Mesendoderm (in vitro differentiated cells): ENCODE measurements around the gene KIF21B.

Experiments
- DNase-seq: peaks from one replicate; pipeline ENCODE4 v3.0.0; 2013
- H2AK5ac ChIP-seq: 2 replicates; pipeline ENCODE4 v1.6.1; 2013; ENCODE audit warnings: low read length, inconsistent platforms
- H2BK120ac ChIP-seq: 2 replicates; pipeline ENCODE4 v1.6.1; 2013; ENCODE audit warnings: low read depth, mild to moderate bottlenecking, low read length, moderate library complexity, mixed read lengths
- H2BK15ac ChIP-seq: replicated peaks from 2 replicates; pipeline ENCODE4 v1.6.1; 2013; ENCODE audit warnings: low read depth, mild to moderate bottlenecking, moderate library complexity
- H2BK5ac ChIP-seq: 2 replicates; pipeline ENCODE4 v1.6.1; 2013; ENCODE audit warnings: low read length, inconsistent platforms
- H3K18ac ChIP-seq: 2 replicates; pipeline ENCODE4 v1.6.1; 2013; ENCODE audit warnings: mild to moderate bottlenecking, low read length, mixed read lengths
- H3K23ac ChIP-seq: one replicate; pipeline ENCODE4 v1.6.1; 2013; ENCODE audit warnings: low read length
- H3K27ac ChIP-seq: 2 replicates; pipeline ENCODE4 v1.5.1; 2013; ENCODE audit warnings: low read depth, mild to moderate bottlenecking, inconsistent platforms, low read length, moderate library complexity
- H3K27me3 ChIP-seq: 2 replicates; pipeline ENCODE4 v1.6.1; 2013; ENCODE audit warnings: low read length, control low read depth, mild to moderate bottlenecking, inconsistent platforms; ENCODE audit not compliant: insufficient read depth, poor library complexity
- H3K36me3 ChIP-seq: 2 replicates; pipeline ENCODE4 v1.6.1; 2013; ENCODE audit warnings: low read length, inconsistent platforms; ENCODE audit not compliant: control insufficient read depth, insufficient read depth
- H3K4ac ChIP-seq: one replicate; pipeline ENCODE4 v1.6.1; 2013; ENCODE audit warnings: low read depth, mild to moderate bottlenecking, low read length, moderate library complexity
- H3K4me1 ChIP-seq: 2 replicates; pipeline ENCODE4 v1.6.1; 2013; ENCODE audit warnings: low read depth, low read length, inconsistent platforms; ENCODE audit not compliant: control insufficient read depth
- H3K4me2 ChIP-seq: 2 replicates; pipeline ENCODE4 v1.6.1; 2013; ENCODE audit warnings: low read length
- H3K4me3 ChIP-seq: 2 replicates; pipeline ENCODE4 v1.5.1; 2013; ENCODE audit warnings: mild to moderate bottlenecking, low read length
- H3K56ac ChIP-seq: one replicate; pipeline ENCODE4 v1.6.1; 2013; ENCODE audit warnings: low read length
- H3K79me1 ChIP-seq: 2 replicates; pipeline ENCODE4 v1.6.1; 2013; ENCODE audit warnings: low read length, inconsistent platforms
- H3K79me2 ChIP-seq: 2 replicates; pipeline ENCODE4 v1.6.1; 2013; ENCODE audit warnings: mild to moderate bottlenecking, low read length; ENCODE audit not compliant: control insufficient read depth, insufficient read depth
- H3K9ac ChIP-seq: 2 replicates; pipeline ENCODE4 v1.6.1; 2013; ENCODE audit warnings: low read length, inconsistent platforms
- H4K5ac ChIP-seq: one replicate; pipeline ENCODE4 v1.6.1; 2013; ENCODE audit warnings: low read length
- H4K8ac ChIP-seq: one replicate; pipeline ENCODE4 v1.6.1; 2013; ENCODE audit warnings: low read depth, mild to moderate bottlenecking, control low read depth, low read length, moderate library complexity
- WGBS: extraction: QIAGEN DNeasy Blood & Tissue Kit; methylation state at CpG from one replicate; pipeline ENCODE4 v1.1.7; 2013; ENCODE audit warnings: low lambda C conversion rate, missing lambda C conversion rate; ENCODE audit not compliant: insufficient coverage; ENCODE audit errors: extremely low coverage; 5-methylcytosine and 5-hydroxymethylcytosine counted together

Gene KIF21B

DNA sequence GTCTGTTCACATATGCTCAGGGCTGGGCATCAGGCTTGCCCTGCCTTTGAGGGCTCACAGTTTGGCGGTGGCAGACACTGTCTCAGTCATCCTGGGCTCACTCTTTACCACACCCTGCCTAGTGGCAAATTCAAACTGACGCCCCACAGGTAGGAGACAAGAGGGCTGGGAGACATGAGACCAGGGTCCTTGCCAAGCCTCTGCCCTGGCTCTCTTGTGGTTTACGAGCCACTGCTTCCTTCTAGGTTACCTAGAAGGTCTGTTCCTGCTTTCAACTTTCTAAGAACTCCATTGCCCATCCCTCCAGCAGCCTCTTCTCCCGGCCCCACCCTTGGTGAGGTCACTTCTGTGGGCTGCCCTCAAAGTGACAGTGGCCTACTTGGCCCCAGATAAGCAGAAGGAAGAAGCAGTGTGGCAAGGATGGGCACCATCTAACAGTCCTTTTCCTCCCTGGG is 10.5 kb downstream of the KIF21B start:
- no peak overlapping the region for H3K9ac ChIP-seq
- H3K4ac ChIP-seq, result no peak overlapping the region
- H2BK15ac ChIP-seq, result no peak overlapping the region
- H3K4me3 ChIP-seq, result no peak overlapping the region
- H4K5ac ChIP-seq, result no peak overlapping the region
- no peak overlapping the region for H3K27ac ChIP-seq
- H3K36me3 ChIP-seq, result no peaks in the 10 kb centered on the region
- H3K79me2 ChIP-seq, result no peaks in the 10 kb centered on the region
- no peaks in the 10 kb centered on the region for H3K27me3 ChIP-seq
- no peaks in the 10 kb centered on the region for H3K79me1 ChIP-seq
- no peak for DNase-seq
- no peak overlapping the region for H3K18ac ChIP-seq
- no peak overlapping the region for H3K56ac ChIP-seq
- H2BK120ac ChIP-seq, result no peak overlapping the region
- no peak overlapping the region for H4K8ac ChIP-seq
- no peak overlapping the region for H2BK5ac ChIP-seq
- no CpG with 5 or more reads among the region's 4 CpGs for WGBS
- H3K4me1 ChIP-seq, result peaks cover 23% of the 10 kb centered on the region
- no peak overlapping the region for H3K23ac ChIP-seq
- no peak overlapping the region for H2AK5ac ChIP-seq
- no peak overlapping the region for H3K4me2 ChIP-seq

DNA sequence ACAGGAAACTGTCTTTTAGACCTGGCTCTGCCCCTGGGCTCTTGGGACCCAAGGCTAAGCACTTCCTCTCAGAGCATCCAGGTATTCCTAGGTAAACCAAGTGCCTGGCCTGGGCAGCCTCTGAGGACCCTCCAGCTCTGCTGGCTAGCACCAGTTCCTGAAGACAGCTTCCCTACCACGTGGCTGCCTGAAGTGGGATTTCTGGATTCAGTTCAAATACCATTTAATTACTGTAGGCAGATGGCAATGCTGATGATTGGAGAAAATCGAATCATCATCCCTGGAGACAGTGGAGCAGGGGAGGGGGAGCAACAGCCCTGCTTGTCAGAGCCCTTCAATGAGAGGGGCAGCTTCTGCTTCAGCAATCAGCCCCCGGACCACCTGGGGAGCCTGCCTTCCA is 11.9 kb downstream of the KIF21B start:
- no CpG with 5 or more reads among the region's 3 CpGs for WGBS
- Histone ChIP-seq H3K27me3 (no peaks in the 10 kb centered on the region), H4K5ac (no peak overlapping the region), H3K79me1 (no peaks in the 10 kb centered on the region), H3K56ac (no peak overlapping the region), H3K4ac (no peak overlapping the region), H3K4me1 (peaks cover 17% of the 10 kb centered on the region), H4K8ac (no peak overlapping the region), H2AK5ac (no peak overlapping the region), H3K18ac (no peak overlapping the region), H3K4me2 (no peak overlapping the region), H2BK15ac (no peak overlapping the region), H2BK120ac (no peak overlapping the region), H3K4me3 (no peak overlapping the region), H3K79me2 (no peaks in the 10 kb centered on the region), H3K23ac (no peak overlapping the region), H2BK5ac (no peak overlapping the region), H3K9ac (no peak overlapping the region), H3K36me3 (no peaks in the 10 kb centered on the region), H3K27ac (no peak overlapping the region)
- DNase-seq, result no peak

DNA sequence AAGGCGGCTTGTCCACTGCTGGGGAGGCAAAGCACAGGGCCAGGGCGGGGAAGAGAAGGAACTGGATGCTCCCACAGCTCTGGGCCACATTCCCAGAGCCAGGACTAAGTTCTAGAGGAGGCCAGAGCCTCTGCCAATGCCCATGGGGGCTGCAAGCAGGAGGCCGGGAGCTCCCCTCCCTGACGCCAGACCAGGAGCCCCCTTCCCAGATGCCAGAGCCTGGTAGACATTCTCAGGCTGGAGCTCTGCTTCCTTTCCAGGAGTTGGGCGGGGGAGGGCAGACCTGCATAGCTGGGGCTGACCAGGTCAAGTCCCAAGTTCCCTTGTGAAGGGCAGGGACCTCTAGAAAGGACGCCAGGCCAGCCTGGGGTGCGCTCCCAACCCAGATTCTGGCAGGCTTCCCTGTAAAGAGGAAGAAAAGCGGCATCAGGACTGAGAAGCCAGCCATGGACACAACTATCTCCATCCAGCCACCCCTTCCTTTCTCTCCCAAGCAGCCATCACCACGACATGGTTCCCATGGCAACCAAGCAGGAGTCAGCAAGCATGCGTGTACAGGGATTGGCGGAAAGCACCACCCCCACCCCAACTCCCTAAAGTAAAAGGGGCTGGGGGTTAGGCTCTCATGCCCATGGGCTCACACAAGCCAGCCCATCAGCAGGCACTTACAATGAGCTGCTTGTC is 13.4 kb downstream of the KIF21B start:
- Histone ChIP-seq H3K36me3 (no peaks in the 10 kb centered on the region), H3K9ac (no peak overlapping the region), H3K79me1 (no peaks in the 10 kb centered on the region), H3K23ac (no peak overlapping the region), H2BK5ac (no peak overlapping the region), H2BK15ac (no peak overlapping the region), H3K4me3 (no peak overlapping the region), H3K79me2 (no peaks in the 10 kb centered on the region), H3K27ac (no peak overlapping the region), H3K56ac (no peak overlapping the region), H3K4ac (no peak overlapping the region), H3K4me1 (peaks cover 7% of the 10 kb centered on the region), H2AK5ac (no peak overlapping the region), H4K5ac (no peak overlapping the region), H3K4me2 (no peak overlapping the region), H2BK120ac (no peak overlapping the region), H3K27me3 (no peaks in the 10 kb centered on the region), H3K18ac (no peak overlapping the region), H4K8ac (no peak overlapping the region)
- no CpG with 5 or more reads among the region's 11 CpGs for WGBS
- peak; percentile 79 for DNase-seq

DNA sequence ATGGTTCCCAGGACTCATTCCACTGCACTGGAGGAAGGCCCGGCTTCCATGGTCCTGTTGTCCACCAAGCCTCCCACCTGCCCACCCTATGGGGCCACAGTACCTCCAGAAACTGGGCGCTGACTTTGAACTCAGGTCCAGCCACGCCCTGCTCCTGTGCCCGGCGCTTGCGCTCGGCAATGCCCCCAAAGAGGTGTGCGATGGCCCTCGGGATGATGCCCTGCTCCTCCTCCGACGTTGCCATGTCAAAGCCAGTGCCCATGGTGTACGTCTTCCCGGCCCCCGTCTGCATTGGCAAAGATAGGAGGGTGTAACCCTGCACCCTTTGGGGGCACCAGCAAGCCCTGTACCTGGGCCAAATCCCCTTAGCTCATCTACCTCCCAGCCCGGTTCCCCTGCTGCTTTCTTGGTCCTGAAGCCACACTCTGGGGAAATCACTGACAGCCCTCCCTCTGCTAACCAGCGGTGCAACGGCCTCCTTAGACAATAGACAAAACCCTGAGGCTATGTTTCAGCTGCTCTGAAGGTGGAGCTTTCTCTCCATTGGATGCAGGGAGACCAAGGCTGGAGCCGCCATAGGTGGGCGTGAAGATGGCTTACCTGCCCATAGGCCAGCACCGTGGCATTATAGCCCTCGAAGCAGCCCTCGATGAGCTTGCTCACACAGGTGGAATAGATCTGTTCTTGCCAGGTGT is 14.7 kb downstream of the KIF21B start:
- no peak overlapping the region for H3K9ac ChIP-seq
- DNase-seq, result peak; percentile 57
- no peaks in the 10 kb centered on the region for H3K79me1 ChIP-seq
- H3K18ac ChIP-seq, result no peak overlapping the region
- no peak overlapping the region for H3K23ac ChIP-seq
- H3K79me2 ChIP-seq, result no peaks in the 10 kb centered on the region
- H2BK5ac ChIP-seq, result no peak overlapping the region
- H2AK5ac ChIP-seq, result no peak overlapping the region
- H3K27me3 ChIP-seq, result no peaks in the 10 kb centered on the region
- no peaks in the 10 kb centered on the region for H3K4me1 ChIP-seq
- H2BK120ac ChIP-seq, result no peak overlapping the region
- H4K5ac ChIP-seq, result no peak overlapping the region
- H3K4me3 ChIP-seq, result no peak overlapping the region
- WGBS, result no CpG with 5 or more reads among the region's 22 CpGs
- H3K27ac ChIP-seq, result no peak overlapping the region
- no peak overlapping the region for H3K4ac ChIP-seq
- no peaks in the 10 kb centered on the region for H3K36me3 ChIP-seq
- no peak overlapping the region for H3K56ac ChIP-seq
- no peak overlapping the region for H3K4me2 ChIP-seq
- H2BK15ac ChIP-seq, result no peak overlapping the region
- H4K8ac ChIP-seq, result no peak overlapping the region

DNA sequence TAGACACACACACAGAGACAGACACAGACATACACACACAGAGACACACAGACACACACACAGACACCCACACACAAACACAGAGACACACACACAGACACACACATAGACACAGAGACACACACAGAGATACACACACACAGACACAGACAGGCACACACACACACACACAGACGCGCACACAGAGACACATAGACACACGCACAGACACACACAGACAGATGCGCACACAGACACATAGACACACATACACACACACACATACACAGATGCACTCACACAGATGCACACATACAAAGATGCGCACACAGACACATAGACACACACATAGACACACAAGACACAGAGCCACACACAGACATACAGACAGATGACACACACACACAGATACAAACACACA is 16.0 kb downstream of the KIF21B start:
- H2BK5ac ChIP-seq, result no peak overlapping the region
- no peak overlapping the region for H3K4me3 ChIP-seq
- no peak overlapping the region for H2BK15ac ChIP-seq
- no peaks in the 10 kb centered on the region for H3K27me3 ChIP-seq
- H4K8ac ChIP-seq, result no peak overlapping the region
- WGBS, result no CpG with 5 or more reads among the region's 5 CpGs
- H3K56ac ChIP-seq, result no peak overlapping the region
- no peak overlapping the region for H3K4me2 ChIP-seq
- H3K79me1 ChIP-seq, result no peaks in the 10 kb centered on the region
- no peak overlapping the region for H4K5ac ChIP-seq
- H3K36me3 ChIP-seq, result no peaks in the 10 kb centered on the region
- H2BK120ac ChIP-seq, result no peak overlapping the region
- H2AK5ac ChIP-seq, result no peak overlapping the region
- H3K9ac ChIP-seq, result no peak overlapping the region
- H3K4ac ChIP-seq, result no peak overlapping the region
- H3K4me1 ChIP-seq, result no peaks in the 10 kb centered on the region
- no peak overlapping the region for H3K23ac ChIP-seq
- no peaks in the 10 kb centered on the region for H3K79me2 ChIP-seq
- no peak overlapping the region for H3K18ac ChIP-seq
- DNase-seq, result no peak
- H3K27ac ChIP-seq, result no peak overlapping the region
